Dermis blood vessel endothelial cell (primary cell): Measurements from ENCODE around the gene CYP4Z1. TPM values are rescaled to one million over a fixed set of nuclear protein-coding genes. Genes with fewer than 3 reads are reported as not detected.
"Not testable (repeated sequence)": the region's sequence is repeated elsewhere in the genome, so short reads cannot be mapped to it uniquely, and the experiment has no call there.

ENCODE experiments used
- DNase-seq: peaks from one replicate; pipeline ENCODE4 v3.0.0; 2010
- total RNA-seq: library from RNA; depleted of rRNA; stranded (reverse); fragments of >200 nt; gene quantifications from 2 replicates; pipeline ENCODE4 v1.2.3, GENCODE V29; 2014

Gene CYP4Z1, protein sequence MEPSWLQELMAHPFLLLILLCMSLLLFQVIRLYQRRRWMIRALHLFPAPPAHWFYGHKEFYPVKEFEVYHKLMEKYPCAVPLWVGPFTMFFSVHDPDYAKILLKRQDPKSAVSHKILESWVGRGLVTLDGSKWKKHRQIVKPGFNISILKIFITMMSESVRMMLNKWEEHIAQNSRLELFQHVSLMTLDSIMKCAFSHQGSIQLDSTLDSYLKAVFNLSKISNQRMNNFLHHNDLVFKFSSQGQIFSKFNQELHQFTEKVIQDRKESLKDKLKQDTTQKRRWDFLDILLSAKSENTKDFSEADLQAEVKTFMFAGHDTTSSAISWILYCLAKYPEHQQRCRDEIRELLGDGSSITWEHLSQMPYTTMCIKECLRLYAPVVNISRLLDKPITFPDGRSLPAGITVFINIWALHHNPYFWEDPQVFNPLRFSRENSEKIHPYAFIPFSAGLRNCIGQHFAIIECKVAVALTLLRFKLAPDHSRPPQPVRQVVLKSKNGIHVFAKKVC
- 0.17 TPM in 1 of 2 replicates, not detected in the other for total RNA-seq

- DNase-seq = no peak
Measured at GRCh38 chr1:47067097-47067594, at the start of gene CYP4Z1. Gene CYP4Z1 (plus strand): TSS chr1:47067231. CDS start chr1:47067491, 260 bp downstream.

GRCh38 chr1:47021070-47021469 lies 46.0 kb upstream of the CYP4Z1 start:
- DNase-seq = no peak

DNA sequence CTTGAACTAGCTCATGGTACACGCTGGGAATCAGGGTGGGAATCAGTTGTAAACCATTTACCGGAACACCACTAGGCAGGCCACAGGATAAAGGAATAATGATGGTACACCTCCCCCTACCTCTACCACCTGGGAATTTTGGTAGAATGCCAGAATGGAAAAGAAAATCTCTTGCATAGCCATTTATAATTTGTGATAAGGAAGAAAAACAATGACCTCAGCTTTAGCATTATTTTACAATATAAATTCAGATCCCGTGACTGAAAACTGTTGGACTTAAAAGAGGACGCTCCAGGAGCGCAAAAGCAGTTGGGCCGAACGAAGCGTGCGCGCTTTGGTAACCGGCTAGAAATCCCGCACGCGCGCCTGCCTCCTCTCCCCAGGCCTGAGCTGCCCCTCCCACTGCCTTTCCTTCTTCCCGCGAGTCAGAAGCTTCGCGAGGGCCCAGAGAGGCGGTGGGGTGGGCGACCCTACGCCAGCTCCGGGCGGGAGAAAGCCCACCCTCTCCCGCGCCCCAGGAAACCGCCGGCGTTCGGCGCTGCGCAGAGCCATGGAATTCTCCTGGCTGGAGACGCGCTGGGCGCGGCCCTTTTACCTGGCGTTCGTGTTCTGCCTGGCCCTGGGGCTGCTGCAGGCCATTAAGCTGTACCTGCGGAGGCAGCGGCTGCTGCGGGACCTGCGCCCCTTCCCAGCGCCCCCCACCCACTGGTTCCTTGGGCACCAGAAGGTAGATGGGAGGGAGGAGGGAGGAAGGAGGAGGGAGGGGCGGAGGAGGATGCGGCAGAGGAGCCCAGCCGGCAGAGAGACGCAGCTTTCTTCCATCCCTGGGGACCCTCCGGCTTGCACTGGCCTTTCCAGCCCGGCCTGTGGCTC lies 43.5 kb upstream of the CYP4Z1 start, which contains the start of gene CYP4X1:
CYP4X1 (plus strand) TSS at position 402 of the 873 bp plus-strand sequence; CDS start at position 551, 149 bp downstream.
- DNase-seq = peak; percentile 71

GRCh38 chr1:47024141-47024801 lies 42.8 kb upstream of the CYP4Z1 start:
- peak; percentile 21 for DNase-seq

DNA sequence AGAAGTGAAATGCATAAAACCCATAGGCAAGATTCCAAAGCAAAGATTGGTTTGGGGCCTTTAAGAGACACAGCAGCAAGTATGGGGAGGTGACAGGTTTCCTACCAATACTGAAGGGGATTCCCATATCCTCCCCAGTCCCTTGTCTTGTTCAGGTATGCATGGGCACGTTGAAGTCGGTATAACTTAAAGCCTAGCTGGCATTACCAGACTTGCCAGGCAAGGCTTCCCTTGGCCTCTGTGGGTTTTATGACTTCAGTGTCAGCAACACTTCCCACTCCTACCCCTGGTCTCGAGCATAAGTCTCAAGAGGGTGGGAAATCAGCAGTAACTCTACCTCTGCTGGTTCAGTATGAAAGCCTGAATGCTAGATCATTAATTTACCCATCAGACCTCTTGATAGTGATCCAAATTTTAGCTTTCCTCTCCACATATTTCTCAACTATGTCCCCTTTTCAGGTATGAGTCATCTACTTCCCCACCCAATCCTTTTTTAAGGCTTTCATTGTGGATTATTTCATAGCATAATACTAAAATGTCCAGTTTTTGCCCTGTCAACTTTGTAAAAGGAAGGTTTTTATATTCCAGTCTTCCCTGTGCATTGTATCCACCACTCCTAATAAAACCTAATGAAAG lies 36.7 kb upstream of the CYP4Z1 start:
- no peak for DNase-seq

DNA sequence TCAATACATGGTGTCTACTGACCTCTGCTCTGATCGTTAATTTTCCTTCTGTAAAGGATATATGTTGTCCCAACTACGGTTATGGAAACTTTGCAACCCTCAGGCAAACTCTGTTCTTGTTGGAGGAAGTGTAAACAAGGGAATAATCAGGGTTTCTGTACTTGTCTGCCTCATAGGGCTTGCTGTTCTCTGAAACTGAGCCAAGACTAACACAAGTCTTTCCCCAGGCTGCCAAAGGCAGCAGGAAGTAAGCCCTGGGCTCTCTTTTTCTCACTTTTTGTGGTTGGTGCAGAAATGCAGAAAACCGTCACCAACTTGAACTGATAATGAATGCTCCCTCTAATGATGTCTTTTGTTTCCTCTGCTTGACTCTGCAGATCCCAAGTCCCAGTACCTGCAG lies 36.0 kb upstream of the CYP4Z1 start:
- peak; percentile 68 for DNase-seq

- no peak for DNase-seq
Measured at GRCh38 chr1:47031585-47031984, 35.4 kb upstream of the CYP4Z1 start.

DNA sequence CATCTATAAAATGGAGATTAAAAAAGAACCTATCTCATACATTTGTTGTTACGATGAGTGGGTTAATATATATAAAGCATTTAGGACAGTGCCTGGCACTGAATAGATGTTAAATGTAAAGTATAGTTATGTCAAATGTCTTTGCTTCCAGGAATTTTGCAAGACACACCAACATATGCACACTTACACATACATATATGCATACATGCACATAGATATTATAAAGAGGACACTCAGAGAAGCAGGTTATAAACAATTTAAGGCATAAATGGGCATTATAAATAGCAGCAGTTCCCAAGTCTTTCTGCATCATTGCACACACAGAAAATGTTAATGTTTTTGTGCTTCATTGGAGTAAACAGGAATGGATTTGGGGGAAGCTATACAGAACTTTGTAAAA lies 30.3 kb upstream of the CYP4Z1 start:
- DNase-seq = no peak

GRCh38 chr1:47059376-47059775 lies 7.7 kb upstream of the CYP4Z1 start:
- no peak for DNase-seq

GRCh38 chr1:47069080-47069479 lies 2.0 kb downstream of the CYP4Z1 start:
- DNase-seq = not testable (repeated sequence)

GRCh38 chr1:47069509-47069908 lies 2.5 kb downstream of the CYP4Z1 start:
- DNase-seq = not testable (repeated sequence)

- peak; percentile 60 for DNase-seq
Measured at GRCh38 chr1:47089356-47089755, 22.3 kb downstream of the CYP4Z1 start.

GRCh38 chr1:47091476-47091875 lies 24.4 kb downstream of the CYP4Z1 start:
- not testable (repeated sequence) for DNase-seq

GRCh38 chr1:47104816-47105215 lies 37.8 kb downstream of the CYP4Z1 start:
- DNase-seq = no peak

DNA sequence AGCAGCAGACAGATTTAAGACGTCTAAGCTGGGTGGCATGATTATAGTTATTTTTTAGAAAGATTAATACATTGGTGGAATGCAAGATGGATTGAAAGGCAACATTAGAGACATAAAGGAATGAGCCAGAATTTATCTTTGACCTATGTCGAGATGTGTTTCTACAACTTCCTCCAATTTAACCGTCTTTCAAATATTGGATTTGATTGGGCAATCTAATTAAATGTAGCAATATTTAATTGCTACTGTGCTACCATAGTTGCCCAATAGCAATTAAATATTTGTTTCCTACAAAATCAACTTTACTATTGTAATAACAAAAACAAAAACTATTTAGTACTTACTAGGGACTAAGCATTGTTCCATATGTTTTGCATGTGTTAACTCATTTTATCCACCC lies 39.8 kb downstream of the CYP4Z1 start:
- DNase-seq = no peak

- DNase-seq = peak; percentile 54
Measured at GRCh38 chr1:47107851-47108574, 41.0 kb downstream of the CYP4Z1 start.

- not testable (repeated sequence) for DNase-seq
Measured at GRCh38 chr1:47109482-47109881, 42.5 kb downstream of the CYP4Z1 start.

DNA sequence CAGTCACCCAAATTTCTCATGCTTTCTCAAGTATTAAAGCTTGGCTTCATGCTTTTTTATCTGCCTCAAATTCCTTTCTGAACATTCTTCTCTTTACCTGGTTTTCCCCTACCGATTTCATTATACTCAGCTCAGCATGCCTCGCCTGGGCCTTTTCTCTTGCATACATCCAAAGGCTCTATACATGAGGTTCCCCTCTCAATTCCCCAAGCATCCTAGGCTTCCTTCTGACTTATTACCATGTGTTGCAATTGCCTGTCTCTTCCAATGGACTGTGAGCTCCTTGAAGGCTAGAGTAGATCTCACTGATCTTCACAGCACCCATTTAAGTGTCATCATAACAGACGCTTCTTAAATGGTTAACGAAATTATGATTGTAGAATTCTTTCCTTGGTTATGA lies 46.1 kb downstream of the CYP4Z1 start:
- DNase-seq = no peak

DNA sequence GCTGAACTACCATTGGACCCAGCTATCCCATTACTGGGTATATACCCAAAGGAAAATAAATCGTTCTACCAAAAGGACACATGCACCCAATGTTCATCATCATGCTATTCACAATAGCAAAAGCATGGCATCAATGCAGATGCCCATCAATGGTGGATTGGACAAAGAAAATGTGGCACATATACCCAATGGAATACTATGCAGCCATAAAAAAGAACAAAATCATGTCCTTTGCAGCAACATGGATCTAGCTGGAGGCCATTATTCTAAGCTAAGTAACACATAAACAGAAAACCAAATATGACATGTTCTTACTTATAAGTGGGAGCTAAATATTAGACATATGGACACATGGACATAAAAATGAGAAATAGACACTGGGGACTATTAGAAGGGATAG lies 54.0 kb downstream of the CYP4Z1 start:
- not testable (repeated sequence) for DNase-seq

DNA sequence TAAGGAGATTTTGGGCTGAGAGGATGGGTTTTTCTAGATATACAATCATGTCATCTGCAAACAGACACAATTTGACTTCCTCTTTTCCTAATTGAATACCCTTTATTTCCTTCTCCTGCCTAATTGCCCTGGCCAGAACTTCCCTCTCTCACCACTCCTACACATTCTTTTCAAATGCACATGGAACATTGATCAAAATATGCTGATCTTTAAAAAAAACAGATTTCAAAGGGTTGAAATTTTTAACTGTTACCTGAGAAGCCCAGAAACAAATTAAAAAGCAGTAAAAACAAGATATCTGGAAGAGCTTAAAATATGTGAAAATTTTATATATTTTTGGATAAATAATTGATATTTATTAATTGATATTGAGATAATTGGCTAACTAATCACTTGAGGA lies 57.8 kb downstream of the CYP4Z1 start:
- DNase-seq = not testable (repeated sequence)

GRCh38 chr1:47126997-47127396 lies 60.0 kb downstream of the CYP4Z1 start:
- not testable (repeated sequence) for DNase-seq
